Breast epithelium (tissue), 3 donors: ENCODE data around the gene TSGA10.

Experiments used
- POLR2A ChIP-seq: fragments of 450-650 bp; IDR thresholded peaks from one replicate; pipeline ENCODE4 v1.6.1; 2016; ENCODE audit warnings: antibody characterized with exemption, mild to moderate bottlenecking, moderate library complexity
- POLR2AphosphoS5 ChIP-seq, 3 donors: sonication (generic); formaldehyde crosslinking; IDR thresholded peaks; one replicate each; pipeline ENCODE4 v1.6.1; 2017; ENCODE audit warnings: antibody characterized with exemption in 3 of 3

DNA sequence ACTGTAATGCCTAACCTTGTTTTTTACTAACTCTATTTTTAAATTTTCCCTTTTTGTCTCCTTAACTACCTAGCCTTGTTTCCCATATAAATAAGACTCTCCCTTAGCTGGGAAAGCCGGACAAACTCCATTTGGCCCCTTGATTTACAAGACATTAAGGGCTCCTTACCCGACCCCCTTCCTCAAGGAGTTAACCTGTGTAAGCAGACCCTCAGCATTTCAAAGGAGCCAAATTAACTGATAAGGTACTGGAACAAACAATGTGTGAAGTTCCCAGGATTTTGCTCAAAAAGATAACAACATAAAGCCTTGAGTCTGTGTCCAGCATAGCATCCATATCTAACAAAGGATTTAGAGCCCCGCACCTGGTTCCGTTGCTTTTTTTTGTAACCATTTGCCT is 72.9 kb downstream of the TSGA10 start:
- no peak for TF ChIP-seq POLR2A
- TF ChIP-seq POLR2AphosphoS5 (IDR thresholded peaks at IDR 0.05): no peak
